ENCODE measurements around the gene ENPEP. TPM values are rescaled to one million over a fixed set of nuclear protein-coding genes. Genes with fewer than 3 reads are reported as not detected.

The ENPEP gene
- total RNA-seq, 1 experiment from 2014 or later, result 0.33 TPM

- DNase-seq (ENCODE audit: low spot score), result peak; percentile 74
- Mint-ChIP-seq H3K27me3 (ENCODE audit: low read depth) (peaks cover 99% of the 10 kb centered on the region), H3K4me1 (peaks cover 76% of the 10 kb centered on the region), H3K9me3 (no peaks in the 10 kb centered on the region), H3K36me3 (no peaks in the 10 kb centered on the region; the same call in 1 of the 2 replicates), H3K27ac (peak overlapping the region; percentile 88), H3K4me3 (peak overlapping the region; percentile 92)
- ChIA-PET CTCF (interaction anchor here (0.7 to 1.1 kb wide), 3 partner anchors 17 to 270 kb away, joined by 3 to 4 read pairs (median 3); no protein-coding TSS in a partner anchor), POLR2A (no interaction called here)
- ATAC-seq, result peak; percentile 31
- no peak for TF ChIP-seq AFF4 (CRISPR knock-in tag; IDR thresholded peaks at IDR 0.05; ENCODE audit: borderline replicate concordance)
- TF ChIP-seq FOXK1 (CRISPR knock-in tag; IDR thresholded peaks at IDR 0.05), result 0 out of 2 replicates have a peak, but pooled peaks have one; percentile 24
- peak; percentile 57; the same call in 1 of the 2 replicates for TF ChIP-seq TEAD1 (CRISPR knock-in tag; IDR thresholded peaks at IDR 0.05)
- TF ChIP-seq, protein P1, sequence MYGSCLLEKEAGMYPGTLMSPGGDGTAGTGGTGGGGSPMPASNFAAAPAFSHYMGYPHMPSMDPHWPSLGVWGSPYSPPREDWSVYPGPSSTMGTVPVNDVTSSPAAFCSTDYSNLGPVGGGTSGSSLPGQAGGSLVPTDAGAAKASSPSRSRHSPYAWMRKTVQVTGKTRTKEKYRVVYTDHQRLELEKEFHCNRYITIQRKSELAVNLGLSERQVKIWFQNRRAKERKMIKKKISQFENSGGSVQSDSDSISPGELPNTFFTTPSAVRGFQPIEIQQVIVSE (CRISPR knock-in tag; IDR thresholded peaks at IDR 0.05; ENCODE audit: borderline replicate concordance), result peak; percentile 57; the same call in 1 of the 2 replicates
- TF ChIP-seq, protein P2, sequence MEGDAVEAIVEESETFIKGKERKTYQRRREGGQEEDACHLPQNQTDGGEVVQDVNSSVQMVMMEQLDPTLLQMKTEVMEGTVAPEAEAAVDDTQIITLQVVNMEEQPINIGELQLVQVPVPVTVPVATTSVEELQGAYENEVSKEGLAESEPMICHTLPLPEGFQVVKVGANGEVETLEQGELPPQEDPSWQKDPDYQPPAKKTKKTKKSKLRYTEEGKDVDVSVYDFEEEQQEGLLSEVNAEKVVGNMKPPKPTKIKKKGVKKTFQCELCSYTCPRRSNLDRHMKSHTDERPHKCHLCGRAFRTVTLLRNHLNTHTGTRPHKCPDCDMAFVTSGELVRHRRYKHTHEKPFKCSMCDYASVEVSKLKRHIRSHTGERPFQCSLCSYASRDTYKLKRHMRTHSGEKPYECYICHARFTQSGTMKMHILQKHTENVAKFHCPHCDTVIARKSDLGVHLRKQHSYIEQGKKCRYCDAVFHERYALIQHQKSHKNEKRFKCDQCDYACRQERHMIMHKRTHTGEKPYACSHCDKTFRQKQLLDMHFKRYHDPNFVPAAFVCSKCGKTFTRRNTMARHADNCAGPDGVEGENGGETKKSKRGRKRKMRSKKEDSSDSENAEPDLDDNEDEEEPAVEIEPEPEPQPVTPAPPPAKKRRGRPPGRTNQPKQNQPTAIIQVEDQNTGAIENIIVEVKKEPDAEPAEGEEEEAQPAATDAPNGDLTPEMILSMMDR (IDR thresholded peaks at IDR 0.05), result no peak
- no peak for TF ChIP-seq E2F1 (CRISPR knock-in tag; IDR thresholded peaks at IDR 0.05)
- TF ChIP-seq SMAD4 (CRISPR knock-in tag; IDR thresholded peaks at IDR 0.05), result peak; percentile 38; the same call in 1 of the 2 replicates
- TF ChIP-seq E2F5 (CRISPR knock-in tag; IDR thresholded peaks at IDR 0.05), result no peak
- 0 out of 2 replicates have a peak, but pooled peaks have one; percentile 33 for TF ChIP-seq SP1 (CRISPR knock-in tag; conservative IDR thresholded peaks at IDR 0.05)
- TF ChIP-seq FOXP4 (CRISPR knock-in tag; IDR thresholded peaks at IDR 0.05), result peak; percentile 60; the same call in 1 of the 2 replicates
Observed at GRCh38 chr4:110614173-110614963, 138.4 kb downstream of the ENPEP start.

Other genes starting within 250 kb of the ENPEP start
- 11.3 to 24.9 TPM (median 12.2 TPM) in 3 replicates for gene PITX2, start 146.9 kb downstream of the ENPEP start, total RNA-seq (2021)

Measured in WTC11 (cell line).